ENCODE data around the gene ZNF611. TPM values are rescaled to one million over a fixed set of nuclear protein-coding genes. Genes with fewer than 3 reads are reported as not detected.

The ZNF611 gene
- total and polyA plus RNA-seq, 9 of the 15 experiments (the other 6 are each of a cell fraction or from before 2014, with no cell fraction given): 3.7 to 29.6 (median 12.8) TPM

DNA sequence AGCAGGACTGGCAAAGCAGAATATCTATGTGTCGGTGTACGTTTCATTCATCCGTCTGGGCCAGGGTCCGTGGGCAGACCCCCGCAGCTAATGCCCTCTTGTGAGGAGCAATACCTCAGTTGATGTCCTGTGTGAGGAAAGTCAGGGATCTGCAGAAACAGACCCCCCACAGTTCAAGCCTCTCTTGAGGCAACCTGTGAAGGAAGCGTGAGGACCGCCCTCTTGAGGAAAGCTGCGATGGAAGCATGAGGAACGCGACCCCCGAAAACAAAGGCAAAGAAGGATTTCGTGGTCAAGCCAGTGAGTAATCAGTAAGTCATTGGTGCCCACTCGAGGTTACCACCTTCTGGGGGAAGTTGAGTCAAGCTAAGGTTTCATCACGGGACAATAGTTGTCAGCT lies 75.8 kb downstream of the ZNF611 start:
- Histone ChIP-seq H4K20me1 (replicated peaks; ENCODE audit: control insufficient read depth, insufficient read depth, low read length) (no peaks in the 10 kb centered on the region), H3K9me3 (replicated peaks; ENCODE audit: control insufficient read depth, insufficient read depth, low read depth, low read length) (no peaks in the 10 kb centered on the region), H3K4me2 (ENCODE audit: insufficient read depth, low read length) (no peak overlapping the region), H3K27ac (ENCODE audit: extremely low read depth, low read depth, low read length) (no peak overlapping the region), H3K79me2 (ENCODE audit: control insufficient read depth, insufficient read depth, low read length) (peaks cover 28% of the 10 kb centered on the region), H3K27me3 (ENCODE audit: control insufficient read depth in 2 of 2, insufficient read depth in 2 of 2, low read length in 2 of 2) (no peaks in the 10 kb centered on the region), H3K4me3 (no peak overlapping the region), H3K9me1 (ENCODE audit: control insufficient read depth, insufficient read depth, low read length) (no peaks in the 10 kb centered on the region), H3K9ac (ENCODE audit: insufficient read depth in 1 of 2, low read depth in 2 of 2, low read length in 2 of 2) (no peak overlapping the region), H3K4me1 (replicated peaks in 1 of 2; ENCODE audit: control insufficient read depth in 2 of 2, insufficient read depth in 2 of 2, low read length in 2 of 2) (no peaks in the 10 kb centered on the region), H2AFZ (ENCODE audit: low read depth, low read length) (no peak overlapping the region), H3K36me3 (ENCODE audit: control insufficient read depth, insufficient read depth, low read length) (peaks cover 94% of the 10 kb centered on the region)
- DNase-seq (ENCODE audit: extremely low read depth in 1 of 4, low spot score in 3 of 4): no peak
- intact Hi-C loops (cut with micrococcal nuclease): no loop called here
- in situ Hi-C loops (cut with MboI): no loop called here
- TF ChIP-seq SPI1 (IDR thresholded peaks at IDR 0.05; ENCODE audit: borderline replicate concordance, low read depth, low read length) (no peak), RBFOX2 (IDR thresholded peaks at IDR 0.05; ENCODE audit: low read depth, low read length) (no peak), RBM14 (IDR thresholded peaks at IDR 0.05; ENCODE audit: borderline replicate concordance, insufficient read depth, low read depth, low read length) (no peak)
- no TSS peak for BruUV-seq (replicated peaks)
- 89% methylated on average over 13 of the region's 14 CpGs for WGBS (ENCODE audit: insufficient coverage, low coverage, missing lambda C conversion rate)
- POLR2A ChIA-PET: interaction anchor here (0.6 to 1.4 kb wide), 2 partner anchors 9 to 13 kb away, joined by 3 to 5 read pairs; no protein-coding TSS in a partner anchor
- ATAC-seq: no peak
- no peak for FAIRE-seq
- CTCF ChIA-PET (ENCODE audit: low intra/inter-chr PET ratio): no interaction called here

DNA sequence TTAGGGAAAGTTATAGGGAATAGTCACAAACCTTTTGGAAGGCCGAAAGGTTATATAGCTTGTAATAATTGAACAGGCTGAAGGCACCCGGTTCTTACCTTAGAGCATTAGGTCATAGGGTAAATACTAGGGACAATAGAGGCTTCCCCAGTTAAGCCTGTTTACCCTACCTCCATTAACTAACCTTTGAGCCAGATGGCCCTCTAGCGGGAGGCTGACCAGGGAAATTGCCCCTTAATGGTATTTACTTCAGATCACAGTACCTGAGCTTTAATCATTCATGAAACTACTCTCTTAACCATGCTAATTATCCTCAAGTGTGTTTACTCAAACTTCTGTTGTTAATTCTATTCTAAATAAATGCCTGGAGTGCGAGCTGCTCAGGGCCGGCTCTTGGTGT lies 76.2 kb downstream of the ZNF611 start:
- ChIA-PET CTCF (ENCODE audit: low intra/inter-chr PET ratio) (no interaction called here), POLR2A (interaction anchor here (0.6 to 1.4 kb wide), 2 partner anchors 10 to 12 kb away, joined by 3 to 5 read pairs; no protein-coding TSS in a partner anchor)
- no peak overlapping the region for H3K9ac ChIP-seq (ENCODE audit: insufficient read depth in 1 of 2, low read depth in 2 of 2, low read length in 2 of 2)
- peaks cover 25% of the 10 kb centered on the region for H3K79me2 ChIP-seq (ENCODE audit: control insufficient read depth, insufficient read depth, low read length)
- in situ Hi-C loops (cut with MboI): no loop called here
- H2AFZ ChIP-seq (ENCODE audit: low read depth, low read length): no peak overlapping the region
- no peaks in the 10 kb centered on the region for H4K20me1 ChIP-seq (replicated peaks; ENCODE audit: control insufficient read depth, insufficient read depth, low read length)
- no peaks in the 10 kb centered on the region for H3K4me1 ChIP-seq (replicated peaks in 1 of 2; ENCODE audit: control insufficient read depth in 2 of 2, insufficient read depth in 2 of 2, low read length in 2 of 2)
- H3K9me3 ChIP-seq (replicated peaks; ENCODE audit: control insufficient read depth, insufficient read depth, low read depth, low read length): no peaks in the 10 kb centered on the region
- ATAC-seq (no peak), DNase-seq (ENCODE audit: extremely low read depth in 1 of 4, low spot score in 3 of 4) (no peak), FAIRE-seq (no peak)
- H3K27me3 ChIP-seq (ENCODE audit: control insufficient read depth in 2 of 2, insufficient read depth in 2 of 2, low read length in 2 of 2): no peaks in the 10 kb centered on the region
- no peak overlapping the region for H3K27ac ChIP-seq (ENCODE audit: extremely low read depth, low read depth, low read length)
- BruUV-seq (replicated peaks): no TSS peak
- 97% methylated on average over 5 of the region's 5 CpGs for WGBS (ENCODE audit: insufficient coverage, low coverage, missing lambda C conversion rate)
- no peaks in the 10 kb centered on the region for H3K9me1 ChIP-seq (ENCODE audit: control insufficient read depth, insufficient read depth, low read length)
- H3K36me3 ChIP-seq (ENCODE audit: control insufficient read depth, insufficient read depth, low read length): peaks cover 94% of the 10 kb centered on the region
- intact Hi-C loops (cut with micrococcal nuclease): no loop called here
- no peak overlapping the region for H3K4me3 ChIP-seq
- no peak overlapping the region for H3K4me2 ChIP-seq (ENCODE audit: insufficient read depth, low read length)
- TF ChIP-seq ZNF175 (CRISPR knock-in tag; IDR thresholded peaks at IDR 0.05; ENCODE audit: low read depth) (no peak), ZNF766 (CRISPR knock-in tag; conservative IDR thresholded peaks at IDR 0.05) (no peak), FOXA3 (CRISPR knock-in tag; conservative IDR thresholded peaks at IDR 0.05 in 1 of 2, IDR thresholded peaks at IDR 0.05 in 1 of 2) (no peak)
- TF ChIP-seq, protein P1, sequence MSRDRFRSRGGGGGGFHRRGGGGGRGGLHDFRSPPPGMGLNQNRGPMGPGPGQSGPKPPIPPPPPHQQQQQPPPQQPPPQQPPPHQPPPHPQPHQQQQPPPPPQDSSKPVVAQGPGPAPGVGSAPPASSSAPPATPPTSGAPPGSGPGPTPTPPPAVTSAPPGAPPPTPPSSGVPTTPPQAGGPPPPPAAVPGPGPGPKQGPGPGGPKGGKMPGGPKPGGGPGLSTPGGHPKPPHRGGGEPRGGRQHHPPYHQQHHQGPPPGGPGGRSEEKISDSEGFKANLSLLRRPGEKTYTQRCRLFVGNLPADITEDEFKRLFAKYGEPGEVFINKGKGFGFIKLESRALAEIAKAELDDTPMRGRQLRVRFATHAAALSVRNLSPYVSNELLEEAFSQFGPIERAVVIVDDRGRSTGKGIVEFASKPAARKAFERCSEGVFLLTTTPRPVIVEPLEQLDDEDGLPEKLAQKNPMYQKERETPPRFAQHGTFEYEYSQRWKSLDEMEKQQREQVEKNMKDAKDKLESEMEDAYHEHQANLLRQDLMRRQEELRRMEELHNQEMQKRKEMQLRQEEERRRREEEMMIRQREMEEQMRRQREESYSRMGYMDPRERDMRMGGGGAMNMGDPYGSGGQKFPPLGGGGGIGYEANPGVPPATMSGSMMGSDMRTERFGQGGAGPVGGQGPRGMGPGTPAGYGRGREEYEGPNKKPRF (IDR thresholded peaks at IDR 0.05; ENCODE audit: low read depth, low read length): no peak

All from K562 (cell line).